ENCODE measurements around the gene TOM1L2.

TOM1L2 gene

GRCh38 chr17:18009609-18010420 lies 37.6 kb upstream of the TOM1L2 start:
- no peaks in the 10 kb centered on the region for H3K9me3 ChIP-seq (ENCODE audit: control insufficient read depth in 1 of 2, low read length in 2 of 2)
- H3K4me1 ChIP-seq (ENCODE audit: control insufficient read depth in 1 of 2, insufficient read depth in 2 of 2, low read length in 2 of 2) = no peaks in the 10 kb centered on the region
- H3K27ac ChIP-seq (ENCODE audit: low read depth, low read length) = no peak overlapping the region
- H3K9ac ChIP-seq (ENCODE audit: low read depth in 1 of 2, low read length in 2 of 2) = no peak overlapping the region
- H3K27me3 ChIP-seq (ENCODE audit: control insufficient read depth in 1 of 2, insufficient read depth in 2 of 2, low read length in 2 of 2) = no peaks in the 10 kb centered on the region
- H3K36me3 ChIP-seq (ENCODE audit: control insufficient read depth in 1 of 2, insufficient read depth in 2 of 2, low read length in 2 of 2) = peaks cover 3 to 28% of the 10 kb centered on the region in 2 donors
- no peak overlapping the region for H3K4me3 ChIP-seq (ENCODE audit: low read depth in 1 of 2, low read length in 2 of 2)

GRCh38 chr17:18008496-18009268 lies 36.5 kb upstream of the TOM1L2 start:
- H3K4me1 ChIP-seq (ENCODE audit: control insufficient read depth in 1 of 2, insufficient read depth in 2 of 2, low read length in 2 of 2) = no peaks in the 10 kb centered on the region
- H3K4me3 ChIP-seq (ENCODE audit: low read depth in 1 of 2, low read length in 2 of 2) = no peak overlapping the region
- H3K36me3 ChIP-seq (ENCODE audit: control insufficient read depth in 1 of 2, insufficient read depth in 2 of 2, low read length in 2 of 2) = peaks cover 3 to 24% of the 10 kb centered on the region in 2 donors
- H3K9ac ChIP-seq (ENCODE audit: low read depth in 1 of 2, low read length in 2 of 2) = no peak overlapping the region
- H3K27ac ChIP-seq (ENCODE audit: low read depth, low read length) = no peak overlapping the region
- H3K9me3 ChIP-seq (ENCODE audit: control insufficient read depth in 1 of 2, low read length in 2 of 2) = no peaks in the 10 kb centered on the region
- no peaks in the 10 kb centered on the region for H3K27me3 ChIP-seq (ENCODE audit: control insufficient read depth in 1 of 2, insufficient read depth in 2 of 2, low read length in 2 of 2)

GRCh38 chr17:18006495-18007239 lies 34.5 kb upstream of the TOM1L2 start:
- H3K4me3 ChIP-seq (ENCODE audit: low read depth in 1 of 2, low read length in 2 of 2) = no peak overlapping the region
- no peak overlapping the region for H3K9ac ChIP-seq (ENCODE audit: low read depth in 1 of 2, low read length in 2 of 2)
- no peak overlapping the region for H3K27ac ChIP-seq (ENCODE audit: low read depth, low read length)
- no peaks in the 10 kb centered on the region for H3K4me1 ChIP-seq (ENCODE audit: control insufficient read depth in 1 of 2, insufficient read depth in 2 of 2, low read length in 2 of 2)
- no peaks in the 10 kb centered on the region for H3K27me3 ChIP-seq (ENCODE audit: control insufficient read depth in 1 of 2, insufficient read depth in 2 of 2, low read length in 2 of 2)
- no peaks in the 10 kb centered on the region for H3K9me3 ChIP-seq (ENCODE audit: control insufficient read depth in 1 of 2, low read length in 2 of 2)
- H3K36me3 ChIP-seq (ENCODE audit: control insufficient read depth in 1 of 2, insufficient read depth in 2 of 2, low read length in 2 of 2) = peaks cover 3 to 23% of the 10 kb centered on the region in 2 donors

GRCh38 chr17:18005496-18005895 lies 33.3 kb upstream of the TOM1L2 start:
- H3K27me3 ChIP-seq (ENCODE audit: control insufficient read depth in 1 of 2, insufficient read depth in 2 of 2, low read length in 2 of 2) = no peaks in the 10 kb centered on the region
- H3K36me3 ChIP-seq (ENCODE audit: control insufficient read depth in 1 of 2, insufficient read depth in 2 of 2, low read length in 2 of 2) = peaks cover 3 to 17% of the 10 kb centered on the region in 2 donors
- no peak overlapping the region for H3K9ac ChIP-seq (ENCODE audit: low read depth in 1 of 2, low read length in 2 of 2)
- no peak overlapping the region for H3K27ac ChIP-seq (ENCODE audit: low read depth, low read length)
- no peaks in the 10 kb centered on the region for H3K4me1 ChIP-seq (ENCODE audit: control insufficient read depth in 1 of 2, insufficient read depth in 2 of 2, low read length in 2 of 2)
- H3K4me3 ChIP-seq (ENCODE audit: low read depth in 1 of 2, low read length in 2 of 2) = no peak overlapping the region
- no peaks in the 10 kb centered on the region for H3K9me3 ChIP-seq (ENCODE audit: control insufficient read depth in 1 of 2, low read length in 2 of 2)

GRCh38 chr17:18004884-18005305 lies 32.7 kb upstream of the TOM1L2 start:
- H3K9ac ChIP-seq (ENCODE audit: low read depth in 1 of 2, low read length in 2 of 2) = no peak overlapping the region
- no peak overlapping the region for H3K27ac ChIP-seq (ENCODE audit: low read depth, low read length)
- H3K36me3 ChIP-seq (ENCODE audit: control insufficient read depth in 1 of 2, insufficient read depth in 2 of 2, low read length in 2 of 2) = peaks cover 2 to 15% of the 10 kb centered on the region in 2 donors
- H3K4me1 ChIP-seq (ENCODE audit: control insufficient read depth in 1 of 2, insufficient read depth in 2 of 2, low read length in 2 of 2) = peaks cover 0 to 3% of the 10 kb centered on the region in 2 donors
- H3K4me3 ChIP-seq (ENCODE audit: low read depth in 1 of 2, low read length in 2 of 2) = no peak overlapping the region
- H3K9me3 ChIP-seq (ENCODE audit: control insufficient read depth in 1 of 2, low read length in 2 of 2) = no peaks in the 10 kb centered on the region
- no peaks in the 10 kb centered on the region for H3K27me3 ChIP-seq (ENCODE audit: control insufficient read depth in 1 of 2, insufficient read depth in 2 of 2, low read length in 2 of 2)

GRCh38 chr17:18004345-18004744 lies 32.1 kb upstream of the TOM1L2 start:
- Histone ChIP-seq H3K4me1 (ENCODE audit: control insufficient read depth in 1 of 2, insufficient read depth in 2 of 2, low read length in 2 of 2) (peaks cover 0 to 8% of the 10 kb centered on the region in 2 donors), H3K27ac (ENCODE audit: low read depth, low read length) (no peak overlapping the region), H3K36me3 (ENCODE audit: control insufficient read depth in 1 of 2, insufficient read depth in 2 of 2, low read length in 2 of 2) (peaks cover 0 to 12% of the 10 kb centered on the region in 2 donors), H3K27me3 (ENCODE audit: control insufficient read depth in 1 of 2, insufficient read depth in 2 of 2, low read length in 2 of 2) (no peaks in the 10 kb centered on the region), H3K9ac (ENCODE audit: low read depth in 1 of 2, low read length in 2 of 2) (no peak overlapping the region), H3K4me3 (ENCODE audit: low read depth in 1 of 2, low read length in 2 of 2) (no peak overlapping the region), H3K9me3 (ENCODE audit: control insufficient read depth in 1 of 2, low read length in 2 of 2) (no peaks in the 10 kb centered on the region)

- no peaks in the 10 kb centered on the region for H3K27me3 ChIP-seq (ENCODE audit: control insufficient read depth in 1 of 2, insufficient read depth in 2 of 2, low read length in 2 of 2)
- no peak overlapping the region for H3K4me3 ChIP-seq (ENCODE audit: low read depth in 1 of 2, low read length in 2 of 2)
- peaks cover 0 to 7% of the 10 kb centered on the region in 2 donors for H3K36me3 ChIP-seq (ENCODE audit: control insufficient read depth in 1 of 2, insufficient read depth in 2 of 2, low read length in 2 of 2)
- H3K4me1 ChIP-seq (ENCODE audit: control insufficient read depth in 1 of 2, insufficient read depth in 2 of 2, low read length in 2 of 2) = peaks cover 0 to 8% of the 10 kb centered on the region in 2 donors
- no peak overlapping the region for H3K9ac ChIP-seq (ENCODE audit: low read depth in 1 of 2, low read length in 2 of 2)
- no peak overlapping the region for H3K27ac ChIP-seq (ENCODE audit: low read depth, low read length)
- H3K9me3 ChIP-seq (ENCODE audit: control insufficient read depth in 1 of 2, low read length in 2 of 2) = no peaks in the 10 kb centered on the region
Observed at GRCh38 chr17:18002171-18002570, 30.0 kb upstream of the TOM1L2 start.

- Histone ChIP-seq H3K4me1 (ENCODE audit: control insufficient read depth in 1 of 2, insufficient read depth in 2 of 2, low read length in 2 of 2) (peaks cover 0 to 8% of the 10 kb centered on the region in 2 donors), H3K27ac (ENCODE audit: low read depth, low read length) (no peak overlapping the region), H3K27me3 (ENCODE audit: control insufficient read depth in 1 of 2, insufficient read depth in 2 of 2, low read length in 2 of 2) (no peaks in the 10 kb centered on the region), H3K4me3 (ENCODE audit: low read depth in 1 of 2, low read length in 2 of 2) (no peak overlapping the region), H3K9me3 (ENCODE audit: control insufficient read depth in 1 of 2, low read length in 2 of 2) (no peaks in the 10 kb centered on the region), H3K36me3 (ENCODE audit: control insufficient read depth in 1 of 2, insufficient read depth in 2 of 2, low read length in 2 of 2) (no peaks in the 10 kb centered on the region), H3K9ac (ENCODE audit: low read depth in 1 of 2, low read length in 2 of 2) (no peak overlapping the region)
Observed at GRCh38 chr17:18000030-18000408, 27.8 kb upstream of the TOM1L2 start.

- Histone ChIP-seq H3K9me3 (ENCODE audit: control insufficient read depth in 1 of 2, low read length in 2 of 2) (no peaks in the 10 kb centered on the region), H3K9ac (ENCODE audit: low read depth in 1 of 2, low read length in 2 of 2) (no peak overlapping the region), H3K36me3 (ENCODE audit: control insufficient read depth in 1 of 2, insufficient read depth in 2 of 2, low read length in 2 of 2) (no peaks in the 10 kb centered on the region), H3K4me1 (ENCODE audit: control insufficient read depth in 1 of 2, insufficient read depth in 2 of 2, low read length in 2 of 2) (peaks cover 0 to 8% of the 10 kb centered on the region in 2 donors), H3K4me3 (ENCODE audit: low read depth in 1 of 2, low read length in 2 of 2) (no peak overlapping the region), H3K27me3 (ENCODE audit: control insufficient read depth in 1 of 2, insufficient read depth in 2 of 2, low read length in 2 of 2) (no peaks in the 10 kb centered on the region), H3K27ac (ENCODE audit: low read depth, low read length) (no peak overlapping the region)
Observed at GRCh38 chr17:17999364-18000029, 27.3 kb upstream of the TOM1L2 start.

Measured in duodenal mucosa (tissue), 2 donors.